ENCODE results near the gene GPR137B.

The GPR137B gene

DNA sequence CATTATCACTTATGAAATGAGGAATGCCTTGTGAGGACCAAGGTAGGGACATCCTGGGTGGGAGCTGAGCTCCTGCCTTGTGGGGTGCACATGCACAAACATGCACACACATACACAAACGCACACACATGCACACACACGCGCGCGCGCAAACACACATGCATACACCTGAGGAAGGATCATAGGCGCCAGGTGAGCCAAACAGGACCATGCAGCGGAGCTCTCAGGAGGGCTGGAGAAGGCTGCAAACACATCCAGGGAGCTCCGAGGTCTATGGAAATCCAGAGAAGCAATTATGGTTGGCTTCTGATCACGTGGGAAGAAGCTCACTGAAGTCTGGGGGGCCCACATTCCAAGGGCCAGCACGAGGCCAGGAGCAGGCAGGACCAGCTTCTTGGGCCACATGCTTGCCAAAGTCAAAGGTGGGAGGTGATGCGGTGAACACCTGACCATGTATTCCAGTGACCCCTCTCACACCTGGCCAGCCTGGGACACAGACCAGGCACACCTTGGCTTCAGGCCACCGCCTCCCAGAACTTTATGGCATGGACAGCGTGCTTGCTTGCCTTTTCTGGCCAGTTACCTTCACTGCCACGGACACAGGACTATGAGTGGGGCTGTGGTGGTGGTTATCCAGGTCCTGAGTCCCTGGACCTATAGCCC, 13.6 kb downstream of the GPR137B start:
- TF ChIP-seq, protein P1, sequence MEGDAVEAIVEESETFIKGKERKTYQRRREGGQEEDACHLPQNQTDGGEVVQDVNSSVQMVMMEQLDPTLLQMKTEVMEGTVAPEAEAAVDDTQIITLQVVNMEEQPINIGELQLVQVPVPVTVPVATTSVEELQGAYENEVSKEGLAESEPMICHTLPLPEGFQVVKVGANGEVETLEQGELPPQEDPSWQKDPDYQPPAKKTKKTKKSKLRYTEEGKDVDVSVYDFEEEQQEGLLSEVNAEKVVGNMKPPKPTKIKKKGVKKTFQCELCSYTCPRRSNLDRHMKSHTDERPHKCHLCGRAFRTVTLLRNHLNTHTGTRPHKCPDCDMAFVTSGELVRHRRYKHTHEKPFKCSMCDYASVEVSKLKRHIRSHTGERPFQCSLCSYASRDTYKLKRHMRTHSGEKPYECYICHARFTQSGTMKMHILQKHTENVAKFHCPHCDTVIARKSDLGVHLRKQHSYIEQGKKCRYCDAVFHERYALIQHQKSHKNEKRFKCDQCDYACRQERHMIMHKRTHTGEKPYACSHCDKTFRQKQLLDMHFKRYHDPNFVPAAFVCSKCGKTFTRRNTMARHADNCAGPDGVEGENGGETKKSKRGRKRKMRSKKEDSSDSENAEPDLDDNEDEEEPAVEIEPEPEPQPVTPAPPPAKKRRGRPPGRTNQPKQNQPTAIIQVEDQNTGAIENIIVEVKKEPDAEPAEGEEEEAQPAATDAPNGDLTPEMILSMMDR (IDR thresholded peaks at IDR 0.05), result no peak

DNA sequence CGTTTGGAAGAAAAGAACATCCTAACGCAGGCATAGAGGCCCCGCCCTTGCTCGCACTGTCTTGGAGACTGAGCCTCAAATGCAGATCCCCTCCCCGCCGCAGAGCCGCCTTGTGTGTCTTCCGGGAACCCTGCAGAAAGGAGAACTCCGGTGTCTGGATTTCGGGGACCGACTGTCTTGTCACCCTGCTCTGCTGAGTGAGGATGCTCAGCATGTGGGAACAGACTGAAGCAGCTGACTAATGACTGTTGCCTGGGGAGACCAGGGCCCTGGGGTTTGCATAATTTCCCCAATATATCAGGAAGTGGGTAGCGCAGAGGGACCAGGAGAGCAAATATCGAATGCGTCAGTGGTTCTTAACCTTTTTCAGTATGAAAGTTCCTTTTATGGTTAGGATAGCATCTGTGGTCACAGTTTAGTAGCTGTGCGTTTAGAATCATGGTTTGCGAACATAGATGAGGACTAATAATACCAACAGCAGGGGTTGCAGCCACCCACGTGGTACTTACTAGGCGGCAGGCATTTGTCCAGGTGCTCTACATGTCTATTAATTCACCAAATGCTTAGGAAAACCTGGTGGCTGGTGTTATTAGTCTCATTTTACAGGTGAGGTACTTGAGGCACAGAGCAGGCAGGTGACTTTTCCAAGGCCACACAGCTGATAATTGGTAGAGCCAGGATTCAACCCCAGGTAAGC, 14.3 kb downstream of the GPR137B start:
- TF ChIP-seq, protein P1 (IDR thresholded peaks at IDR 0.05), result no peak

DNA sequence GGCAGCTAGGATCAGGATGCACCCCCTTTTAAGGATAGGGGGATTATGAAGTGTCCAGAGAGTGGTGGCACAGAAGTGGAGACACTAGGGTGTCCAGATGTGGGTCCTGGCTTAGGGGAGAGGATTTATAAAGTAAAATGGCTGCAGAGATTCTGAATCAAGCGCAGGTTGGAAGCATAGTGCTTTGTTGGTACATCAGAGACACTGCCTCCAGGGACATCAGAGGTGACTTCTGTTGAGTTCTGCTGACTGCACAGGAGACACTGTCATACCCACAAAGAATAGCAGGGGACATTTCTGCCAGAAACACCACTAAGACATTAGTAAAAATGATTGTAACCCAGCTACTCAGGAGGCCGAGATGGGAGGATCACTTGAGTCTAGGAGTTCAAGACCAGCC, 16.4 kb downstream of the GPR137B start:
- TF ChIP-seq, protein P1 (IDR thresholded peaks at IDR 0.05), result no peak

DNA sequence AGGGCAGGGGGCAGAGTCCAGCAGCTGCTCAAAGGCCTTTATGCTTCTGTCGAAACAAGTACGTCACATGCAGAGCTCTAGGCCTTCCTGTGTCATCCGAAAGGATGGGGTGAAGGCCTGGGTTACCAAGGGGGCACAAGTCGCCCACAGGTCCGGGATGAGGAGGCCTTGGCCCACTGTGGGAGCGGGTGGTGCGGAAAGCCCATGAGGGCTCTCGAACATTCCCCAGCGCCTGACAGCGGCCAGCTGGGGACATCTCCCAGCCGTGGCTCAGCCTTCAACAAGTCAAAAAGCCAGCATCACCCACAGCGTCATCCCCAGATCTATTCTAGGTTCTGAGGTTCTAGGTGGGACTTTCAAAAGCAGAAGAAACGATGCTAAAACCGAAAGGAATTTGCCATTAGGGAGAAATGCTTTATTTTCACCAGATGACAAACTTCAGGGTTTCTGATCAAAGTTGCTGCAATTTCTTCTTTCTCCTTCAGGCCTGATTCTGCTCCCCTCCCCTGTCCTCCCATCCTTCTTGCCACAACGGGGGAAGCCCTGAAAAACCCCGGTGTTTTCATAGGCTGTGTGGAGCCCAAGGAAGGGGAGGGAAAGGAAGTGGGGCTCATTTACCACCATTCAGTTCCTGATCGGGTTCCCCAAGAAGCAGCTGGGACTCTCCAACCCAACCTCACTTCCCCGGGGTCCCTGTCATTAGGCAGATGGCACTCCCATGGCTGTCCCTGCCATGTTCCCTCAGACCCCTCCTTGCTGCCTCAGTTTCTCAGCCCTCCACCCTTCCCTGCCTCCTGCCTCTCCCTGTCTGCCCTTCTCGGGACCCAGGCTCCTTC, 17.6 kb downstream of the GPR137B start:
- TF ChIP-seq, protein P1 (IDR thresholded peaks at IDR 0.05), result no peak

DNA sequence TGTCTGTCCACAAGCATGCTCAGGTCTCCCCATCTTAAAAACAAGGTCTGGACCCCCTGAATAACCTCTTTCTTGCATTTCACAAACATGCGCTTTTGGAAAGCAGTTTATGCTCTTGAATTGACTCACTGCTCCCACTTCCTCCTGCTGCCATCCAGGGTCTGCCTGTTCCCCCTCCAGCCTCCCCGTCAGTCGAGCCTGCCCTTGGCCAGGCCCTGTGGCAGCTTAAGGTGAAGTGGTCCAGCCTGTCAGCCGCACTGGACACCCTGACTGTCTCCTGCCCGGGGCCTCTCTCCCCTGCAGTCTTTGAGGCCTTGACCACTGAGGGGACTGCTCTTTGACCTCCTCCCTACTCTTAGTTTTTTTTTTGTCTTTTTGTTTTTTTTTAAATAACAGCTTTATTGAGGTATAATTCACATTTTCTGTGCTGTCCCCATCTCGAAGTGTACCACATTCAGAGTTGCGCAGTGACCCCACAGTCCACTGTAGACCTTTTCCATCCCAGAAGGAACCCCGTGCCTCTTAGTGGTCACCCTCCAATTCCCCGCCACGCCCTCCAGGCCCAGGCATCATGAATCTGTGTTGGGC, 18.3 kb downstream of the GPR137B start:
- TF ChIP-seq, protein P1 (IDR thresholded peaks at IDR 0.05), result no peak

DNA sequence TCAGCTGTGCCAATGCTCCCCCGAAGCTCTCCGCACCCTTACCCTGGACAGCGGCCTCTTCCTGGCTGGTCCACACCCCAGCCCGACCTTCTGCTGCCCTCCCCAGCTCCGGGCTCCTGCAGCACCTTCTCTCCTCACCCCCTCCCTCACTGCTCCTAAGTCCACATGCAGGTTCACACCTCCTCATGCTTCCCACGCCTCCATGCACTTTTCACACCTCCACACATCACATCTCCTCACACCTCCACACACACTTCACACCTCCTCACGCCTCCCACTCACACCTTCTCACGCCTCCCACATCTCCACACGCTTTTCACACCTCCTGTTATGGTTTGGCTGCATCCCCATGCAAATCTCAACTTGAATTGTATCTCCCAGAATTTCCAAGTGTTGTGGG, 18.9 kb downstream of the GPR137B start:
- TF ChIP-seq, protein P1 (IDR thresholded peaks at IDR 0.05), result no peak

DNA sequence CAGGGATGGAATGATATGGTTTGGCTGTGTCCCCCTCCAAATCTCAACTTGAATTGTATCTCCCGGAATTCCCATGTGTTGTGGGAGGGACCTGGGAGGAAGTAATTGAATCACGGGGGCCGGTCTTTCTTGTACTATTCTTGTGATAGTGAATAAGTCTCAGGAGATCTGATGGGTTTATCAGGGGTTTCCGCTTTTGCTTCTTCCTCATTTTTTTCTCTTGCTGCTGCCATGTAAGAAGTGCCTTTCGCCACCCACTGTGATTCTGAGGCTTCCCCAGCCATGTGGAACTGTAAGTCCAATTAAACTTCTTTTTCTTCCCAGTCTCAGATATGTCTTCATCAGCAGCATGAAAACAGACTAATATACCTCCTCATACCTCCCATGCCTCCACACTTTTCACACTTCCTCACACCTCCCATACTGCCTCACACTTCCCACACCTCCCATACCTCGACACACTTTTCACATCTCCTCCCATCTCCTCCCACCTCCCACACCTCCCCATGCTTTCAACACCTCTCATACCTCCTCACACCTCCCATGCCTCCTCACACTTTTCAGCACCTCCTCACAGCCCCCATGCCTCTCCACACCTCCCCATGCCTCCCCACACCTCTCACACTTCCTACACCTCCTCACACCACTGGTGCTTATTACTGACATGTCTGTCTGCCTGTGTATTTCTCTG, 21.3 kb downstream of the GPR137B start:
- TF ChIP-seq, protein P1 (IDR thresholded peaks at IDR 0.05), result no peak

All from LNCAP (cell line).